ENCODE data around the gene TRIM31. TPM values are rescaled to one million over a fixed set of nuclear protein-coding genes. Genes with fewer than 3 reads are reported as not detected.

Gene TRIM31
- total and polyA plus RNA-seq, 2 donors from 2014 or later, result 0.22 to 0.26 TPM

- H3K9ac ChIP-seq (ENCODE audit: low read length in 3 of 3), result no peak overlapping the region
- no peak for TF ChIP-seq CTCF (IDR thresholded peaks at IDR 0.05; ENCODE audit: borderline replicate concordance, extremely low read depth, insufficient read depth)
Observed at GRCh38 chr6:30157581-30157980, 44.7 kb upstream of the TRIM31 start.

GRCh38 chr6:30156774-30157173, 43.9 kb upstream of the TRIM31 start:
- Histone ChIP-seq H3K9me3 (ENCODE audit: control insufficient read depth in 2 of 3, insufficient read depth in 1 of 3, low read length in 3 of 3) (no peaks in the 10 kb centered on the region), H3K36me3 (ENCODE audit: control insufficient read depth in 2 of 3, insufficient read depth in 3 of 3, low read length in 3 of 3) (no peaks in the 10 kb centered on the region), H3K27ac (ENCODE audit: low read depth in 2 of 2, low read length in 2 of 2) (peak overlapping the region in 1 of 2 donors; percentile 49), H3K4me1 (ENCODE audit: control insufficient read depth in 2 of 3, insufficient read depth in 2 of 3, low read depth in 1 of 3, low read length in 3 of 3) (peaks cover 0 to 18% (median 2%) of the 10 kb centered on the region in 3 donors), H3K9ac (ENCODE audit: low read length in 3 of 3) (no peak overlapping the region), H3K27me3 (ENCODE audit: control insufficient read depth, insufficient read depth, low read length) (no peaks in the 10 kb centered on the region), H3K4me3 (ENCODE audit: low read length in 3 of 3) (no peak overlapping the region)
- FAIRE-seq, result no peak
- no peak for DNase-seq
- TF ChIP-seq CTCF (IDR thresholded peaks at IDR 0.05; ENCODE audit: borderline replicate concordance, extremely low read depth, insufficient read depth), result no peak
- intact Hi-C loops (cut with DNase I), result no loop called here

More at GRCh38 chr6:30157581-30157980, 44.7 kb upstream of the TRIM31 start:
- intact Hi-C loops (cut with DNase I), result no loop called here
- Histone ChIP-seq H3K4me3 (ENCODE audit: low read length in 3 of 3) (no peak overlapping the region), H3K27ac (ENCODE audit: low read depth in 2 of 2, low read length in 2 of 2) (no peak overlapping the region), H3K36me3 (ENCODE audit: control insufficient read depth in 2 of 3, insufficient read depth in 3 of 3, low read length in 3 of 3) (no peaks in the 10 kb centered on the region), H3K27me3 (ENCODE audit: control insufficient read depth, insufficient read depth, low read length) (no peaks in the 10 kb centered on the region), H3K4me1 (ENCODE audit: control insufficient read depth in 2 of 3, insufficient read depth in 2 of 3, low read depth in 1 of 3, low read length in 3 of 3) (peaks cover 0 to 13% (median 2%) of the 10 kb centered on the region in 3 donors), H3K9me3 (ENCODE audit: control insufficient read depth in 2 of 3, insufficient read depth in 1 of 3, low read length in 3 of 3) (no peaks in the 10 kb centered on the region)
- DNase-seq (no peak), FAIRE-seq (no peak)

GRCh38 chr6:30156262-30156599, 43.3 kb upstream of the TRIM31 start:
- Histone ChIP-seq H3K27ac (ENCODE audit: low read depth in 2 of 2, low read length in 2 of 2) (peak overlapping the region in 1 of 2 donors; percentile 12), H3K9ac (ENCODE audit: low read length in 3 of 3) (no peak overlapping the region), H3K4me1 (ENCODE audit: control insufficient read depth in 2 of 3, insufficient read depth in 2 of 3, low read depth in 1 of 3, low read length in 3 of 3) (peaks cover 0 to 18% (median 2%) of the 10 kb centered on the region in 3 donors), H3K4me3 (ENCODE audit: low read length in 3 of 3) (no peak overlapping the region), H3K36me3 (ENCODE audit: control insufficient read depth in 2 of 3, insufficient read depth in 3 of 3, low read length in 3 of 3) (no peaks in the 10 kb centered on the region), H3K9me3 (ENCODE audit: control insufficient read depth in 2 of 3, insufficient read depth in 1 of 3, low read length in 3 of 3) (no peaks in the 10 kb centered on the region), H3K27me3 (ENCODE audit: control insufficient read depth, insufficient read depth, low read length) (no peaks in the 10 kb centered on the region)
- intact Hi-C loops (cut with DNase I), result no loop called here
- peak; percentile 51 for FAIRE-seq
- DNase-seq, result peak in 2 of 5 donors; percentile 30 to 48
- no peak for TF ChIP-seq CTCF (IDR thresholded peaks at IDR 0.05; ENCODE audit: borderline replicate concordance, extremely low read depth, insufficient read depth)

All from kidney (tissue), 14 donors.